PC-9 (cell line): ENCODE results near the gene HCN4.

Experiments
- CTCF ChIP-seq: fragments of 200-600 bp; sonication (generic); conservative IDR thresholded peaks from 2 replicates; pipeline ENCODE4 v1.6.1; 2017; ENCODE audit warnings: mixed run types, antibody characterized with exemption, mild to moderate bottlenecking, moderate library complexity
- EZH2 ChIP-seq: fragments of 200-600 bp; sonication (generic); IDR thresholded peaks from 2 replicates; pipeline ENCODE4 v1.8.0; 2017; ENCODE audit warnings: antibody characterized with exemption, low read depth

GRCh38 chr15:73398861-73399260, 30.1 kb upstream of the HCN4 start:
- no peak for TF ChIP-seq CTCF
- TF ChIP-seq EZH2, result no peak
